ENCODE data around the gene EP400. TPM values are rescaled to one million over a fixed set of nuclear protein-coding genes. Genes with fewer than 3 reads are reported as not detected.
A peak's percentile ranks its signal among the peaks of the same experiment; 100 is the strongest.

EP400 gene
- 23.6 TPM for polyA plus RNA-seq (2013)

GRCh38 chr12:131949431-131950181 is at the start of gene EP400:
Gene EP400 (plus strand): TSS chr12:131949942. CDS start chr12:131960620, 10,678 bp downstream.
- ChIA-PET POLR2A (interaction anchor here (0.6 to 0.9 kb wide), 5 partner anchors 21 to 1075 kb away, joined by 3 to 4 read pairs (median 3); partner anchors contain the start of gene GOLGA3), CTCF (interaction anchor here (1.0 kb wide), 1 partner anchor 113 kb away, joined by 3 read pairs; no protein-coding TSS in a partner anchor)
- Histone ChIP-seq H3K27me3 (replicated peaks in 2 of 5; ENCODE audit: control insufficient read depth in 4 of 5, insufficient read depth in 5 of 5, low read length in 4 of 5) (no peaks in the 10 kb centered on the region), H3K4me1 (ENCODE audit: control extremely low read depth in 1 of 4, control insufficient read depth in 4 of 4, insufficient read depth in 4 of 4, low read length in 3 of 4) (peaks cover 3 to 34% (median 28%) of the 10 kb centered on the region in 4 experiments), H3K27ac (ENCODE audit: insufficient read depth in 1 of 2, low read depth in 1 of 2, low read length in 2 of 2, poor library complexity in 1 of 2, severe bottlenecking in 2 of 2) (peak within 1 kb of the TSS; percentile 50 to 86), H3K4me3 (ENCODE audit: control insufficient read depth in 1 of 7, extremely low read depth in 1 of 7, insufficient read depth in 4 of 7, low read depth in 2 of 7, low read length in 6 of 7) (peak within 1 kb of the TSS; percentile 67 to 90 (median 84)), H3K36me3 (ENCODE audit: control insufficient read depth in 4 of 4, insufficient read depth in 4 of 4, low read length in 3 of 4) (peaks cover 0 to 7% (median 5%) of the 10 kb centered on the region in 4 experiments), H3K9me3 (ENCODE audit: control extremely low read depth in 1 of 5, control insufficient read depth in 4 of 5, insufficient read depth in 2 of 5, low read depth in 1 of 5, low read length in 4 of 5) (no peaks in the 10 kb centered on the region)
- DNase-seq: peak; percentile 92 to 96 (median 95)
- 1% methylated on average over 79 of the region's 97 CpGs for WGBS (ENCODE audit: insufficient coverage)

GRCh38 chr12:131900397-131900796 is 49.3 kb upstream of the EP400 start:
- Histone ChIP-seq H3K27ac (ENCODE audit: insufficient read depth in 1 of 2, low read depth in 1 of 2, low read length in 2 of 2, poor library complexity in 1 of 2, severe bottlenecking in 2 of 2) (no peak overlapping the region), H3K4me1 (ENCODE audit: control extremely low read depth in 1 of 4, control insufficient read depth in 4 of 4, insufficient read depth in 4 of 4, low read length in 3 of 4) (peaks cover 0 to 29% (median 27%) of the 10 kb centered on the region in 4 experiments), H3K4me3 (ENCODE audit: control insufficient read depth in 1 of 7, extremely low read depth in 1 of 7, insufficient read depth in 4 of 7, low read depth in 2 of 7, low read length in 6 of 7) (no peak overlapping the region), H3K27me3 (replicated peaks in 2 of 5; ENCODE audit: control insufficient read depth in 4 of 5, insufficient read depth in 5 of 5, low read length in 4 of 5) (no peaks in the 10 kb centered on the region), H3K9me3 (ENCODE audit: control extremely low read depth in 1 of 5, control insufficient read depth in 4 of 5, insufficient read depth in 2 of 5, low read depth in 1 of 5, low read length in 4 of 5) (no peaks in the 10 kb centered on the region), H3K36me3 (ENCODE audit: control insufficient read depth in 4 of 4, insufficient read depth in 4 of 4, low read length in 3 of 4) (peaks cover 0 to 14% (median 9%) of the 10 kb centered on the region in 4 experiments)
- WGBS (ENCODE audit: insufficient coverage): 100% methylated on average over 5 of the region's 6 CpGs
- CTCF ChIA-PET: no interaction called here
- no peak for DNase-seq
- POLR2A ChIA-PET: no interaction called here

GRCh38 chr12:131901431-131902331 is 48.1 kb upstream of the EP400 start:
- CTCF ChIA-PET: interaction anchor here (2.0 kb wide), 1 partner anchor 10 kb away, joined by 6 read pairs; no protein-coding TSS in a partner anchor
- POLR2A ChIA-PET: interaction anchor here (0.5 kb wide), 1 partner anchor 48 kb away, joined by 3 read pairs; the partner anchor contains the start of gene EP400
- Histone ChIP-seq H3K27ac (ENCODE audit: insufficient read depth in 1 of 2, low read depth in 1 of 2, low read length in 2 of 2, poor library complexity in 1 of 2, severe bottlenecking in 2 of 2) (no peak overlapping the region), H3K9me3 (ENCODE audit: control extremely low read depth in 1 of 5, control insufficient read depth in 4 of 5, insufficient read depth in 2 of 5, low read depth in 1 of 5, low read length in 4 of 5) (no peaks in the 10 kb centered on the region), H3K27me3 (replicated peaks in 2 of 5; ENCODE audit: control insufficient read depth in 4 of 5, insufficient read depth in 5 of 5, low read length in 4 of 5) (no peaks in the 10 kb centered on the region), H3K4me3 (ENCODE audit: control insufficient read depth in 1 of 7, extremely low read depth in 1 of 7, insufficient read depth in 4 of 7, low read depth in 2 of 7, low read length in 6 of 7) (no peak overlapping the region), H3K36me3 (ENCODE audit: control insufficient read depth in 4 of 4, insufficient read depth in 4 of 4, low read length in 3 of 4) (peaks cover 0 to 20% (median 9%) of the 10 kb centered on the region in 4 experiments), H3K4me1 (ENCODE audit: control extremely low read depth in 1 of 4, control insufficient read depth in 4 of 4, insufficient read depth in 4 of 4, low read length in 3 of 4) (peaks cover 0 to 17% (median 14%) of the 10 kb centered on the region in 4 experiments)
- DNase-seq: no peak
- WGBS (ENCODE audit: insufficient coverage): 98% methylated on average over 24 of the region's 30 CpGs

- POLR2A ChIA-PET: no interaction called here
- no peak overlapping the region for H3K4me3 ChIP-seq (ENCODE audit: control insufficient read depth in 1 of 7, extremely low read depth in 1 of 7, insufficient read depth in 4 of 7, low read depth in 2 of 7, low read length in 6 of 7)
- H3K9me3 ChIP-seq (ENCODE audit: control extremely low read depth in 1 of 5, control insufficient read depth in 4 of 5, insufficient read depth in 2 of 5, low read depth in 1 of 5, low read length in 4 of 5): no peaks in the 10 kb centered on the region
- CTCF ChIA-PET: interaction anchor here (2.0 kb wide), 1 partner anchor 9 kb away, joined by 6 read pairs; no protein-coding TSS in a partner anchor
- no peaks in the 10 kb centered on the region for H3K27me3 ChIP-seq (replicated peaks in 2 of 5; ENCODE audit: control insufficient read depth in 4 of 5, insufficient read depth in 5 of 5, low read length in 4 of 5)
- no peak for DNase-seq
- H3K27ac ChIP-seq (ENCODE audit: insufficient read depth in 1 of 2, low read depth in 1 of 2, low read length in 2 of 2, poor library complexity in 1 of 2, severe bottlenecking in 2 of 2): no peak overlapping the region
- peaks cover 0 to 25% (median 9%) of the 10 kb centered on the region in 4 experiments for H3K36me3 ChIP-seq (ENCODE audit: control insufficient read depth in 4 of 4, insufficient read depth in 4 of 4, low read length in 3 of 4)
- WGBS (ENCODE audit: insufficient coverage): 97% methylated on average over 15 of the region's 25 CpGs
- H3K4me1 ChIP-seq (ENCODE audit: control extremely low read depth in 1 of 4, control insufficient read depth in 4 of 4, insufficient read depth in 4 of 4, low read length in 3 of 4): peaks cover 0 to 8% (median 5%) of the 10 kb centered on the region in 4 experiments
Measured at GRCh38 chr12:131902332-131903241, 47.2 kb upstream of the EP400 start.

- Histone ChIP-seq H3K4me3 (ENCODE audit: control insufficient read depth in 1 of 7, extremely low read depth in 1 of 7, insufficient read depth in 4 of 7, low read depth in 2 of 7, low read length in 6 of 7) (no peak overlapping the region), H3K9me3 (ENCODE audit: control extremely low read depth in 1 of 5, control insufficient read depth in 4 of 5, insufficient read depth in 2 of 5, low read depth in 1 of 5, low read length in 4 of 5) (no peaks in the 10 kb centered on the region), H3K36me3 (ENCODE audit: control insufficient read depth in 4 of 4, insufficient read depth in 4 of 4, low read length in 3 of 4) (peaks cover 0 to 32% (median 10%) of the 10 kb centered on the region in 4 experiments), H3K27me3 (replicated peaks in 2 of 5; ENCODE audit: control insufficient read depth in 4 of 5, insufficient read depth in 5 of 5, low read length in 4 of 5) (no peaks in the 10 kb centered on the region), H3K27ac (ENCODE audit: insufficient read depth in 1 of 2, low read depth in 1 of 2, low read length in 2 of 2, poor library complexity in 1 of 2, severe bottlenecking in 2 of 2) (no peak overlapping the region), H3K4me1 (ENCODE audit: control extremely low read depth in 1 of 4, control insufficient read depth in 4 of 4, insufficient read depth in 4 of 4, low read length in 3 of 4) (no peaks in the 10 kb centered on the region)
- ChIA-PET POLR2A (no interaction called here), CTCF (interaction anchor here (1.6 kb wide), 1 partner anchor 12 kb away, joined by 3 read pairs; no protein-coding TSS in a partner anchor)
- no peak for DNase-seq
- WGBS (ENCODE audit: insufficient coverage): 97% methylated on average over 8 of the region's 13 CpGs
Measured at GRCh38 chr12:131903270-131904255, 46.2 kb upstream of the EP400 start.

All from common myeloid progenitor, CD34-positive (primary cell).